ENCODE data around the gene SPPL2B. TPM values are rescaled to one million over a fixed set of nuclear protein-coding genes. Genes with fewer than 3 reads are reported as not detected.

SPPL2B gene
- total RNA-seq, 4 donors from 2014 or later = 47.8 to 97.8 (median 67.3) TPM

- intact Hi-C loops (cut with DNase I) = no loop called here
- H3K4me1 ChIP-seq = no peaks in the 10 kb centered on the region
- no peak overlapping the region for H3K4me3 ChIP-seq (replicated peaks in 1 of 3)
- no peaks in the 10 kb centered on the region for H3K27me3 ChIP-seq
- DNase-seq = no peak
- WGBS, 2 donors = 93 to 96% methylated on average over 31 to 52 of the region's 52 CpGs
- H3K27ac ChIP-seq = no peak overlapping the region
- H3K9me3 ChIP-seq = no peaks in the 10 kb centered on the region
- TF ChIP-seq POLR2A (IDR thresholded peaks at IDR 0.05) = no peak
- peaks cover 9 to 11% of the 10 kb centered on the region in 2 donors for H3K36me3 ChIP-seq
These were observed 11.3 kb downstream of the SPPL2B start for GRCh38 chr19:2339644-2340310.

GRCh38 chr19:2340496-2341243 is 12.2 kb downstream of the SPPL2B start:
- H3K4me1 ChIP-seq = no peaks in the 10 kb centered on the region
- H3K4me3 ChIP-seq (replicated peaks in 1 of 3) = no peak overlapping the region
- no peaks in the 10 kb centered on the region for H3K27me3 ChIP-seq
- intact Hi-C loops (cut with DNase I) = no loop called here
- no peak overlapping the region for H3K27ac ChIP-seq
- H3K9me3 ChIP-seq = no peaks in the 10 kb centered on the region
- DNase-seq = no peak
- 95 to 97% methylated on average over 12 to 20 of the region's 38 CpGs for WGBS, 2 donors
- no peak for TF ChIP-seq POLR2A (IDR thresholded peaks at IDR 0.05)
- TF ChIP-seq CTCF (IDR thresholded peaks at IDR 0.05) = no peak
- peaks cover 11 to 12% of the 10 kb centered on the region in 2 donors for H3K36me3 ChIP-seq

- no peak overlapping the region for H3K4me3 ChIP-seq (replicated peaks in 1 of 3)
- no peaks in the 10 kb centered on the region for H3K4me1 ChIP-seq
- no peaks in the 10 kb centered on the region for H3K27me3 ChIP-seq
- 80 to 97% methylated on average over 10 to 21 of the region's 24 CpGs for WGBS, 2 donors
- peaks cover 11 to 12% of the 10 kb centered on the region in 2 donors for H3K36me3 ChIP-seq
- H3K9me3 ChIP-seq = no peaks in the 10 kb centered on the region
- no peak for DNase-seq
- TF ChIP-seq CTCF (IDR thresholded peaks at IDR 0.05) (no peak), POLR2A (IDR thresholded peaks at IDR 0.05) (no peak)
- no peak overlapping the region for H3K27ac ChIP-seq
- intact Hi-C loops (cut with DNase I) = no loop called here
These were observed 12.8 kb downstream of the SPPL2B start for GRCh38 chr19:2341244-2341751.

- H3K36me3 ChIP-seq = peaks cover 12 to 15% of the 10 kb centered on the region in 2 donors
- no peaks in the 10 kb centered on the region for H3K9me3 ChIP-seq
- intact Hi-C loops (cut with DNase I) = no loop called here
- 93 to 94% methylated on average over 14 to 15 of the region's 15 CpGs for WGBS, 2 donors
- no peak for DNase-seq
- H3K4me3 ChIP-seq (replicated peaks in 1 of 3) = no peak overlapping the region
- H3K27me3 ChIP-seq = no peaks in the 10 kb centered on the region
- no peak for TF ChIP-seq CTCF (IDR thresholded peaks at IDR 0.05)
- TF ChIP-seq POLR2A (IDR thresholded peaks at IDR 0.05) = no peak
- H3K4me1 ChIP-seq = no peaks in the 10 kb centered on the region
- H3K27ac ChIP-seq = no peak overlapping the region
These were observed 13.5 kb downstream of the SPPL2B start for GRCh38 chr19:2341982-2342381.

- intact Hi-C loops (cut with DNase I) = no loop called here
- Histone ChIP-seq H3K36me3 (peaks cover 12 to 15% of the 10 kb centered on the region in 2 donors), H3K27ac (no peak overlapping the region), H3K9me3 (no peaks in the 10 kb centered on the region), H3K27me3 (no peaks in the 10 kb centered on the region), H3K4me1 (no peaks in the 10 kb centered on the region), H3K4me3 (replicated peaks in 1 of 3) (no peak overlapping the region)
- no peak for TF ChIP-seq POLR2A (IDR thresholded peaks at IDR 0.05)
- no peak for TF ChIP-seq CTCF (IDR thresholded peaks at IDR 0.05)
- no peak for DNase-seq
- WGBS, 2 donors = 95 to 97% methylated on average over 9 to 13 of the region's 29 CpGs
These were observed 14.3 kb downstream of the SPPL2B start for GRCh38 chr19:2342656-2343288.
